Mononuclear cell (primary cell): Measurements from ENCODE around the gene HOXC5. TPM values are rescaled to one million over a fixed set of nuclear protein-coding genes. Genes with fewer than 3 reads are reported as not detected.

Experiments
- H3K27me3 ChIP-seq: 2 replicates; pipeline ENCODE4 v1.6.0; 2011; ENCODE audit warnings: low read length, control low read depth; ENCODE audit not compliant: insufficient read depth
- H3K4me1 ChIP-seq: 2 replicates; pipeline ENCODE4 v1.5.1; 2011; ENCODE audit warnings: mild to moderate bottlenecking, low read length, control low read depth; ENCODE audit not compliant: insufficient read depth
- H3K4me3 ChIP-seq: 2 replicates; pipeline ENCODE4 v1.5.1; 2011; ENCODE audit warnings: mild to moderate bottlenecking, low read length, moderate library complexity
- H3K9me3 ChIP-seq: 2 replicates; pipeline ENCODE4 v1.5.1; 2011; ENCODE audit warnings: low read depth, mild to moderate bottlenecking, control low read depth, low read length
- total RNA-seq: library from RNA; depleted of rRNA; stranded (reverse); fragments of >200 nt; gene quantifications from one replicate; pipeline ENCODE4 v1.2.3, GENCODE V29; 2012

The HOXC5 gene
- not detected for total RNA-seq

DNA sequence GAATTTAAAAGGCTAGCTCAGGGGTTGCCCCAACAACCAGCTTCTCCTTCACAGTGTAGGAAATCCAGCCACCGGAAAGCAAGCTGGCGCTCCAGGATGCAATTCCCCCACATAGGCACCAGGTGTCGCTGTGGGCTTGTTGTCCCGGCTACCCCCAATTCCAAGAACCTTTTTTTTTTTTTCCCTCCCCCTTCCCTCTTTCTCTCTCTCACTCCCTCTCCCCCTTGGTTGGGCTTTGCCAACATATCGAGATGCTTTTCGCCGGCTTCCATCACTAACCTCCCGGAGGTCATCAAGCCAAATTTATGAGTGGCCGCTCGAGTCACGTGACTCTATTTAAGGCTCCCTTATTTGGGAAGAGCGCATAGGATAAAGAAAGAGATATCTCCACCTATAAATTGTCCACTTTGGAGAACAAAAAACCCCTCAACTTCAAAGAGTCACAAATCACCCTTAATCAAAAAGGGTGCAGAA is at the start of gene HOXC5:
Gene HOXC5 (plus strand): TSS at position 424 of the 474 bp plus-strand sequence. CDS start 73 bp downstream, outside the sequence.
- Histone ChIP-seq H3K4me1 (peaks cover 12% of the 10 kb centered on the region), H3K9me3 (no peaks in the 10 kb centered on the region), H3K4me3 (no peak within 1 kb of the TSS), H3K27me3 (peaks cover 95% of the 10 kb centered on the region)

DNA sequence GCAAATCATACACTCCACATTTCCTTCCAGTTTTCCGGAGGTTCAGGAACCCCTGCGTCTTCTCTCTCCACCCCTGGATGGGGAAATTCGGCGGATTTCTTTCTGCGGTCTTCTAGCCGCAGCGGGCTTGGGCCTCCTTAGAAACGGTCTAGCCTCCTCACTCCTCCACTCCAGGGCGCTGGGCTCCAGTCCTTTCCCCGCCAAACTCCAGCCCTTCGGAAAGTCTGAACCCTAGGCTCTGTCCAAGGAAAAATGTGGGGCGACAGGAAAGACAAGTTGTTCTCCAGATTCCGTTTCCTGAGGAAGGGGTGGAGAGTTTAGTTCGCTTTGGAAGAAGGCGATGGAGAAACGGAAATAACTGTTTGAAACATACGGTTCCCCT is 49.3 kb upstream of the HOXC5 start:
- no peak overlapping the region for H3K4me3 ChIP-seq
- peaks cover 23% of the 10 kb centered on the region for H3K4me1 ChIP-seq
- H3K27me3 ChIP-seq: peaks cover 96% of the 10 kb centered on the region
- no peaks in the 10 kb centered on the region for H3K9me3 ChIP-seq

- Histone ChIP-seq H3K9me3 (no peaks in the 10 kb centered on the region), H3K4me3 (no peak overlapping the region)
Measured at GRCh38 chr12:53983950-53984572, 48.8 kb upstream of the HOXC5 start.

GRCh38 chr12:53984901-53985691 is 47.8 kb upstream of the HOXC5 start, which contains the start of gene HOXC10:
Gene HOXC10, plus strand, starts transcription at chr12:53985146. Its CDS starts 114 bp downstream, at chr12:53985260.
- no peak within 1 kb of the TSS for H3K4me3 ChIP-seq
- no peaks in the 10 kb centered on the region for H3K9me3 ChIP-seq
- peaks cover 34% of the 10 kb centered on the region for H3K4me1 ChIP-seq
- H3K27me3 ChIP-seq: peaks cover 96% of the 10 kb centered on the region

More at GRCh38 chr12:53983950-53984572, 48.8 kb upstream of the HOXC5 start:
- Histone ChIP-seq H3K27me3 (peaks cover 96% of the 10 kb centered on the region), H3K4me1 (peaks cover 27% of the 10 kb centered on the region)

DNA sequence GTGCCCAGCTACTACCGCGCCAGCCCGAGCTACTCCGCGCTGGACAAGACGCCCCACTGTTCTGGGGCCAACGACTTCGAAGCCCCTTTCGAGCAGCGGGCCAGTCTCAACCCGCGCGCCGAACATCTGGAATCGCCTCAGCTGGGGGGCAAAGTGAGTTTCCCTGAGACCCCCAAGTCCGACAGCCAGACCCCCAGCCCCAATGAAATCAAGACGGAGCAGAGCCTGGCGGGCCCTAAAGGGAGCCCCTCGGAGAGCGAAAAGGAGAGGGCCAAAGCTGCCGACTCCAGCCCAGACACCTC is 47.2 kb upstream of the HOXC5 start:
- Histone ChIP-seq H3K4me3 (no peak overlapping the region), H3K4me1 (peaks cover 34% of the 10 kb centered on the region), H3K9me3 (no peaks in the 10 kb centered on the region), H3K27me3 (peaks cover 96% of the 10 kb centered on the region)

DNA sequence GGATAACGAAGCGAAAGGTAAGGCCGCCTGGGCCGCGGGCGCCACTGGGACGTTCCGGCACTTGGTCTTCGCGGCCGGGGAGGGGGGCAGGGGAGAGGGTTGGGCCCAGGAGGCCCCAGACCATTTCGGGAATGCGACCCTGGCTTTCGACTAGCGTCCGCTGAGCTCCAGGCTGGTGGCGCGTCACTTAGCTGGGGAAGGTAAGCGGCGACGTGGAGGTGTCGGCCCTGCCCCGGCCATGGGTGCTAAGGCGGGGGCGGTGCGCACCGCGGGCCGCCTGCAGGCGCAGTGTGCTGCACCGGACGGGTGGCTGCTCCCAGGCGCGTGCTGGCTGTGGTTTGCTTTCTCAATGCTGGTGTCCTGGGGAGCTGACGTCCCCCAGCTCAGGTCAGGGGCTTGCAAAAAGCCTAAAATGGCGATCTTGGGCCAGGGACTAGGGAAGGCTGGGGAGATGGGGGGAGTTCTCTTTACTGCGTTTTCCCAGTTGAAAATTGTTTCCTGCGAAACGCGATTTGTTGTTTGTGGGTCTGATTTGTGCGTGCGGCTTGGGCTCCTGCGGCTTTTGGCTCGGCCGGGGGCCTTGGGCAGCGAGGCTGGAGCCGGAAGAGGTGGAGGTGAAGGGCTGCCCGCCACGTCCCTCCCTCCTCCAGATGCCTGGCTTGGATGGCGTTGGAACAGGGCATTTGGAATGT is 46.7 kb upstream of the HOXC5 start:
- H3K4me3 ChIP-seq: no peak overlapping the region
- H3K4me1 ChIP-seq: peaks cover 34% of the 10 kb centered on the region
- H3K27me3 ChIP-seq: peaks cover 96% of the 10 kb centered on the region
- no peaks in the 10 kb centered on the region for H3K9me3 ChIP-seq

DNA sequence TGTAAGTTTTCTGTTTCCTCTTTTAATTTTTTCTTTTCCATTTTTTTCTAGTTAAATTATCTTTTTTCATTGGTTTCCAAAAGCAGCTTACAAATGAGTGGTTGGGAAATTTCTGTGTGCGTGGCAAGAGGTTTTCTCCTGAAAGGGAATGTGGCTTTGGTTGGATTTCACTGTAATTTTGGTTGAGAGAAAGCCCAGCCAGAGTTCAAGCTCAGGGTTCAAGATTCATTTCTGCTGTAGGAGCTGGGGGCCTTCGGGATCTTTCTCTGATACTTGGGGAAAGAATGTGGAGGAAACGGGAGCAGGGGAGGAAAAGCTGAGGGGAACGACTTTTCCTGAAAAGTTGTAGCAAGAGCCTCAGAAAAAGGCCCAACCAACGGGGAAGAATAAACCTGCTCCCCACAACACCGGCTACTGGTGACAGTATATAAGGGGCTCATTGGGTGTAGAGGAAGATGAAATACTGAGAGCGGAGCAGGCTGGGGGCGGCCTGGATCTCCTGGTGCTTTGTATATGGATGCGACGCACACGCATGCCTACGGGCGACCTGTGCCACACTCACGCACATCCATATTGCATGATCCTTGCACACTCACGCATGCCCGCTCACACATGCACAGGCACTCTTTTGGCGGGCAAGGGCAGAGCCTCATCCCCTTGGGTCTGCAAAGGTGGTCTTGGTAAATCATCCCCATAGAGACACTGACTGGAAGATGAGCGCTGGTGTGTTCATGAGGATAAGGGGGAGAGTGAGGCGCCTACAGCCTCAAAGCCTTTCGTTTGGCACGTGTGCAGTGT is 46.0 kb upstream of the HOXC5 start:
- H3K4me3 ChIP-seq: no peak overlapping the region
- H3K9me3 ChIP-seq: no peaks in the 10 kb centered on the region
- H3K27me3 ChIP-seq: peaks cover 96% of the 10 kb centered on the region
- peaks cover 34% of the 10 kb centered on the region for H3K4me1 ChIP-seq

DNA sequence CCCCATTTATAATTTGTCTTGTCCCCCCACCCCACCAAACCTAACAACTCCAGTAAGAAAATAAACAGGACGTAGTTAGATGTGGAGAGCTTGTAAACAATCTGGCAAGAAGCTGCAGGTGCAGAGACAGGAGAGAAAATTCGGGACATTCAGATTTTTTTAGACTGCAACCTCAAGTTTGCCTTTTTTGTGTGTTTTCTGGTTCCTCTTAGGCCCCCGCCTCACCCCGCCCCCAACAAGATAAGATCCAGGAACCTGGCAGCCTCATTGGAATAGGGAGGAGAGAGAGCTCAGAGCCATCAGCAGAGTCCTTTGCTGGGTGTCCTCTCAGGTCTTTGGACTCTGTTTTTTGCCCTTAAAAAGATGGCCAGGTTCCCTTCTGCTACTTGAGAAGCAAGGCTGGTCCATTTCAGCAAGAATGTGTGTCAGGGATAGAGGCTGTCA is 45.0 kb upstream of the HOXC5 start:
- Histone ChIP-seq H3K4me3 (no peak overlapping the region), H3K27me3 (peaks cover 96% of the 10 kb centered on the region), H3K4me1 (peaks cover 34% of the 10 kb centered on the region), H3K9me3 (no peaks in the 10 kb centered on the region)

DNA sequence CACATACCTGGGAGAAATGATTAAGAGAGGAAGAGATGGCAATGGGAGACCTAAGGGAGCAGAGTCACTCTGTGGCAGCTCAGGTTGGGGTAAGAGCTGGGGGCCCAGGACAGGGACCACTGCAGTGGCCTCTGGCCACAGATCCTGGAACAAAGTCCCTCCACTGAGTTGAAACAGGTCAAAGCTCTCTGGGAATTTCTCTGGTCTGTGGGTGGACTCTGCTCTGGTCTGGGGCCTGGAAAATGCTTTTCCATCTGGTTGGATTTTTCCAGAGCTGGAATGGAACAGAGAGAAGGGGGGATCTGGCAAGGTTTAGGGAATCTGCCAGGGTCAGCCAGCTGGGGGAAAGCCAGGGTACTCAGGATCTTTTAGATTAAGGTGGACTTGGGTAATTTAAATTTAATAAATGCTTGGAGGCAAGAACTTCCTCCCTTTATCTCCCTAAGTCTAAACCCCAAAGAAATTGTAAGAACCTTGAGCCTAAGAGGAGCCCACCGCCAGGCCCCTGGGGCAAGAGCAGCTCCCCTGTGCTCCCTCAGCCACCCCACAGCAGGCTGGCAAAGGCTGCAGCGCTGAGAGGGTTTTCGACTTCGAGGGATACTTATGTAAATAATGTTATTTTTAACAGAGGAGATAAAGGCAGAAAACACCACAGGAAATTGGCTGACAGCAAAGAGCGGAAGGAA is 44.2 kb upstream of the HOXC5 start:
- Histone ChIP-seq H3K27me3 (peaks cover 96% of the 10 kb centered on the region), H3K9me3 (no peaks in the 10 kb centered on the region)

GRCh38 chr12:53989227-53990113 is 43.4 kb upstream of the HOXC5 start:
- peaks cover 97% of the 10 kb centered on the region for H3K27me3 ChIP-seq
- H3K4me3 ChIP-seq: no peak overlapping the region
- no peaks in the 10 kb centered on the region for H3K9me3 ChIP-seq
- peaks cover 30% of the 10 kb centered on the region for H3K4me1 ChIP-seq

More for the DNA sequence above, 44.2 kb upstream of the HOXC5 start:
- peaks cover 33% of the 10 kb centered on the region for H3K4me1 ChIP-seq
- H3K4me3 ChIP-seq: no peak overlapping the region

GRCh38 chr12:53990311-53991076 is 42.4 kb upstream of the HOXC5 start:
- peaks cover 35% of the 10 kb centered on the region for H3K4me1 ChIP-seq
- H3K9me3 ChIP-seq: no peaks in the 10 kb centered on the region
- H3K4me3 ChIP-seq: no peak overlapping the region
- peaks cover 100% of the 10 kb centered on the region for H3K27me3 ChIP-seq

- Histone ChIP-seq H3K9me3 (no peaks in the 10 kb centered on the region), H3K4me3 (no peak overlapping the region), H3K27me3 (peaks cover 99% of the 10 kb centered on the region), H3K4me1 (peaks cover 32% of the 10 kb centered on the region)
Measured at GRCh38 chr12:53991077-53991460, 41.8 kb upstream of the HOXC5 start.

- Histone ChIP-seq H3K4me1 (peaks cover 32% of the 10 kb centered on the region), H3K9me3 (no peaks in the 10 kb centered on the region), H3K4me3 (no peak overlapping the region), H3K27me3 (peaks cover 99% of the 10 kb centered on the region)
Measured at GRCh38 chr12:53992377-53992889, 40.4 kb upstream of the HOXC5 start.
